NCI-H524 (cell line): ENCODE results near the gene PUS1.
"Not testable (repeated sequence)": the region's sequence is repeated elsewhere in the genome, so short reads cannot be mapped to it uniquely, and the experiment has no call there.

Experiments used
- DNase-seq, 2 experiments: peaks; one replicate each; lab custom pipeline; 2025; lab: John Stamatoyannopoulos, UW

Gene PUS1

GRCh38 chr12:131928711-131929580, at the start of gene PUS1:
TSS of gene PUS1 (plus strand) at chr12:131929276. CDS start at chr12:131929723, 447 bp downstream.
- peak; percentile 83 to 87 for DNase-seq

DNA sequence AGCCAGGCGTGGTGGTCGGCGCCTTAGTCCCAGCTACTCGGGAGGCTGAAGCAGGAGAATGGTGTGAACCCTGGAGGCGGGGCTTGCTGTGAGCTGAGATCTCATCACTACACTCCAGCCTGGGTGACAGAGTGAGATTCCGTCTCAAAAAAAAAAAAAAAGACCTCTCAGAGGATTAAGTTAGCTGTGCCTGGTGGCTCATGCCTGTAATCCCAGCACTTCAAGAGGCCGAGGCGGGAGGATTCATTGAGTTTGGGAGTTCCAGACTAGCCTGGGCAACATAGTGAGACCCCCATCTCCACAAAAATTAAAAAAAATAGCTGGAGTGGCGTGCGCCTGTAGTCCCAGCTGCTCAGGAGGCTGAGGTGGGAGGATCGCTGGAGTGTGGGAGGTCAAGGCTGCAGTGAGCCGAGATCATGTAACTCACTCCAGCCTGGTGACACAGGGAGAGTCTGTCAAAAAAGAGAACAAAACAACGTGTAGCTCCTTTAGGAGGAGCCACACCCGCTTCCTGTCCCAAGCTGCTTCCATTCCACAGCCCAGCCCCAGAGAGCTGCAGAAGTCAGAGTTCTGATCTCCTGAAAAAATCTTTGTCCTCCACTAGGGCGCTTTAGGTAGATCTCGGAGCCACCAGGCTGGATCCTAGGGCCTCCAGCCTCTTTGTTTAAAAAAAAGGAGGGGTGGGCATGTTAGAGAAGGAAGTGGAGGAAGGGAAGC, 46.1 kb upstream of the PUS1 start:
- no peak for DNase-seq

GRCh38 chr12:131883521-131883900, 45.6 kb upstream of the PUS1 start:
- DNase-seq = no peak

- not testable (repeated sequence) for DNase-seq
Observed at GRCh38 chr12:131885076-131885475, 44.0 kb upstream of the PUS1 start.

GRCh38 chr12:131885543-131886057, 43.5 kb upstream of the PUS1 start:
- no peak for DNase-seq

GRCh38 chr12:131891722-131892121, 37.4 kb upstream of the PUS1 start:
- DNase-seq = not testable (repeated sequence)

GRCh38 chr12:131892711-131893604, 36.1 kb upstream of the PUS1 start:
- DNase-seq = peak in 1 of 2 experiments; percentile 4

- no peak for DNase-seq
Observed at GRCh38 chr12:131893605-131894312, 35.3 kb upstream of the PUS1 start.

DNA sequence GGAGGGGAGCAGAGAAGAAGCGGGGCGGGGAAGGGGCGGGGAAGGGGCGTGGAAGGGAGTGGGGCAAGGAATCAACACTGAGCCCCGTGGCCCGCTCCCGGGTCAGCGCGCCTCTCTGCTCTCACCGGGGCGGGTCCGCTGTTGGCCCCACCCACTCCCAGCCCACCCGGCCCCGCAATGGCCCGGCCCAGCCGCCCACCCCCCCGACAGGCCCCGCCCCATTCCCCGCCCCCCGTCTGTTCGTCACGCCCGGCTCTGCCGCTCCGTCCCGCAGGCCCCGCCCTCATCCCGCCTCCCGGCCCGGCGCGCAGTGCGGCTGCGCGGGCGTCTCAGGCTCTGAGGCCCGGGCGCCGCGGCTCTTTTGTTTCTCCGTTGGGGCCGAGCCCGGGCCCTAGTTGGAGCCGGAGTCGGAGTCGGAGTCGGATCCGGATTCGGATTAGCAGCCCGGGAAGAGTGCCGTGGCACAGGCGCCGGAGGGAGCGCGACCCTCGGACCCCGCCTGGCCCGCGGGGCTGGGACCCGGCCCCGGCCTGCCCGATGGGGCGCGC, 34.7 kb upstream of the PUS1 start, which contains the start of gene ULK1:
TSS of gene ULK1 (plus strand) at position 310 of the 548 bp plus-strand sequence. CDS start 380 bp downstream, outside the sequence.
- DNase-seq = peak; percentile 63 to 91

- DNase-seq = no peak
Observed at GRCh38 chr12:131894981-131895639, 34.0 kb upstream of the PUS1 start.

GRCh38 chr12:131895640-131896079, 33.4 kb upstream of the PUS1 start:
- no peak for DNase-seq

DNA sequence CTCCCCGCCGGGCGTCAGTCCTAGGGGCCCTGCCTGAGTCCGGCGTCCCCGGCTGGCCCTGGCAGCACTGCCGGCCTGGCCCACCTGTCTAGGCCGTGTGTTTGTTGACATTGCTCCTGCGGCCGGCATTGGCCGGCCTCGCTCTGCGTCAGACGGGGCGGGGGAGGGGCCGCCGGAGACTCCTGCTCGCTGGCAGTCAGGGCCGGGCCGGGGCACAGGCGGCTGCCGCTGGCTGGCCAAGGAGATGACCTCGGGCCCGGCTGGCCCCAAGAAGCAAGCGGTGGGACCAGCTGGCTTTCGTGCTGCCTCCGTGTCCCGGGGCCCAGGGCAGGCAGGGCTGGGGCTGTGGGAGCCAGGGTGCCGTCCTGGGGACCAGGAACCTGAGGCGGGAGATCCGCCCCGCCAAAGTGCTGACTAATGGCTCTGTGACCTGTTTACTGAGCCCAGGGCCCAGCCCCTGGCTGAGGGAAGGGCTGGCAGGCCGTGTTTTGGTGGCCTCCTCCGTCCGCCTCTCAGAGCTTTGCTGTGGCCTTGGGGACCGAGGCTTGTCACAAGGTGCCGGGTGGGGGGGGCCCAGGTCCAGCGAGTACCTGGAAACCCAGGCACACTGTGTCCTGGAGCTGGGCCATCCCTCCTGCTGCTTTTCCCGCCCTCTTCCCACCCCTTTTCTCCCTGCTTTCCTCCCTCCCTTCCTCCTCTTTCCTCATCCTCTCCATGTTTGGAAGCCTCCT, 32.8 kb upstream of the PUS1 start:
- DNase-seq = peak in 1 of 2 experiments; percentile 53

DNA sequence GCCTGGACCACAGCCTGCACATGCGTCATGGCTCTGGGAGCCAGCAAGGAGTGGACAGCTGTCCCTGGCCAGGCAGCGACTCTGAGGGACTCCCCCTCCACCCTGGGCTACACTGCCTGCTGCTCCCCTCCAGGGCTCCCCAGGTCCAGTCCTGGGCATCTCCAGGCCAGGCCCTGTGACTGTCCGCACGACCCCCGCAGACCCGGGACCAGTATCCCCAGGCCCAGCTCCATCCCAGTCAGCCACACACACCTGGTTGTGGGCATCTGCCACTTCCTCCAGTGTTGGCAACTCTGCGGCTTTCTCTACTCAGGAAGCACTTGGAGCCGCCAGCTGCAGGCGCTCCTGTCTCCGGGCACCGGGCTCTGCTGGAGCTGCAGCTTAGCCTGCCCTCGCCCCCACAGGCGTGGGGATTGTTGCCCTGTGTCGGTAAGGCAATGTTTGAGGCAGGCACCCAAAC, 32.2 kb upstream of the PUS1 start:
- peak in 1 of 2 experiments; percentile 3 for DNase-seq

- DNase-seq = no peak
Observed at GRCh38 chr12:131897276-131897675, 31.8 kb upstream of the PUS1 start.

DNA sequence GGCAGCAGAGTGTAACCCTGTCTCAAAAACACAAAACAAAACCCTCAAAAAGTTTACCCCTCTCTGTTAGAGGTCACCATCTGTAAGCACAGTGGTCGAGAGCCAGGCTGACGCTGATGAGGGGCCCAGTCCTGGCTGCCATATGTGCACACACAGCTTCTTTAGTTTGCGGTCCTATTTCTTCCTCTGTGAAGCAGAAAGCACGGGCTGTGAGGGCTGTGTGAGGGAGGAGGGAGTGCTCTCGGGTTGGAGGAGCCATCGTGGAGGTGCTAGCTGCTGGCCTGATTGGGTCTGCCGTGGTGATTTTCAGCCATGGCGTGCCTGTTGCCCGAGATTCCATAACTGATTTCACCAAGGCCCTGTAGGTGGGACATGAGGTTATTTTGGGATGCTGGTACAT, 31.2 kb upstream of the PUS1 start:
- peak; percentile 34 to 65 for DNase-seq

GRCh38 chr12:131900397-131900796, 28.7 kb upstream of the PUS1 start:
- DNase-seq = no peak

DNA sequence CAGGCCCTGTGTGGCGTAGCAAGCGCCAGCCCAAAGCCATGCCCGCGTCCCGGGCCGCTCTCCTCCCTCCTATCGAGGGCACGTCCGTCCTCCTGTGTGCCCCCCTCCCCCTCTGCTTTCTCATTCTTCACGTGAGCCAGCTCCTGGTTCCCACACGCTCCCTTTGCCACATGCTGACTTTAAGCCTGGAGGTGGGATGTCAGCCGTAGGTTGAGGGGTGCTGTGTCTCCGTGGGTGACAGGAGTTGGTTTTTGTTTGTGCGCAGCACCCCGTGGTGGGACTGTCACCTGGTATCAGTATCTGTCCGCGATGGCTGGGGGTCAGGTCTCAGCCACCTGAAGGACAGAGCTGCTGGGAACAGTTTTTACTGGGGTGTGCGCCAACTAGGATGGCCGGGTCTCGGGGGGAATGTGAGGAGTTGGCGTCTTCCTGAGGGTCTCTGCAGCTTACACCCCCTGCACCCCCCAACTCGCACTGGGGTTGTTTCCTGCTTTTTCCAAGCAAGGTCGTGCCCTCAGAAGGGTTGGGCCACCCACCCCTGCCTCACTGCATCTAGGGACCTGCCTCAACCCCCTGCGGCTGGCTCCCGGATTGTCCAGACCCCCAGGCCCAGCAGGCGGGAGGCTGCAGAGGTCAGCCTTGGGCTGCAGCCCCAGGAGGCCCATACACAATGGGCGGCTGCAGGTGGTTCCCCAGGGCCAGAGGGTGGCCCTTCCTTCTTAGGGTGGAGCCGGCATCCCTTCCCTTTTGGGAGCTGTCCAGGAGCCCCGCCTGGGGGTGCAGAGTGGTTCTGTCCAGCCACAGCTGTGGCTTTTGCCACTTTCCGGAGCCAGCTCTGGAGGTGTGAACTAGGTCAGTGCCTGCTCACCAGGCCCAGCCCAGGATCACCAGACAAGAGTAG, 27.4 kb upstream of the PUS1 start:
- no peak for DNase-seq
